Testis (tissue), 3 donors: ENCODE measurements around the gene BMPR1B. TPM values are rescaled to one million over a fixed set of nuclear protein-coding genes. Genes with fewer than 3 reads are reported as not detected.
"Not testable (repeated sequence)": the region's sequence is repeated elsewhere in the genome, so short reads cannot be mapped to it uniquely, and the experiment has no call there.

Experiments used
- DNase-seq: peaks from one replicate; pipeline ENCODE4 v3.0.0-alpha.2; 2019
- H3K27ac ChIP-seq, 2 donors: fragments of 200-600 bp; sonication (generic); one replicate each; pipeline ENCODE4 v1.5.1; 2019
- H3K27me3 ChIP-seq: fragments of 200-600 bp; sonication (generic); one replicate; pipeline ENCODE4 v1.5.1; 2019
- H3K36me3 ChIP-seq: fragments of 200-600 bp; sonication (generic); one replicate; pipeline ENCODE4 v1.5.1; 2017; ENCODE audit warnings: low read depth; ENCODE audit errors: missing control alignments
- H3K4me1 ChIP-seq: fragments of 200-600 bp; sonication (generic); one replicate; pipeline ENCODE4 v1.5.1; 2019
- H3K4me3 ChIP-seq, 2 donors: fragments of 200-600 bp; sonication (generic); one replicate each; pipeline ENCODE4 v1.5.1; 2017 to 2019
- H3K9me3 ChIP-seq: fragments of 200-600 bp; sonication (generic); one replicate; pipeline ENCODE4 v1.5.1; 2017
- POLR2A ChIP-seq: fragments of 450-650 bp; IDR thresholded peaks from one replicate; pipeline ENCODE4 v1.6.1; 2017; ENCODE audit warnings: antibody characterized with exemption, mild to moderate bottlenecking, moderate library complexity
- WGBS, 2 donors: methylation state at CpG; one replicate each; pipeline ENCODE4 v1.1.5; 2018; 5-methylcytosine and 5-hydroxymethylcytosine counted together
- intact Hi-C: fragments of 100-400 bp; cut with DNase I; formaldehyde crosslinking; loops from one replicate; pipeline ENCODE4 v1.15.1; 2023; ENCODE audit warnings: low total_unique reads
- polyA plus RNA-seq: library from polyadenylated mRNA; stranded (reverse); fragments of 350-450 nt; fragmentation: Illumina TruSeq; extraction: RNeasy Lipid Tissue Mini Kit (QIAGEN cat#74804); gene quantifications from one replicate; pipeline ENCODE4 v1.2.3, GENCODE V29; 2014; ENCODE audit warnings: low read depth, low replicate concordance; ENCODE audit not compliant: insufficient read depth
- total RNA-seq, 2 donors: library from RNA; depleted of rRNA; stranded (reverse); fragments of >200 nt; gene quantifications; one replicate each; pipeline ENCODE4 v1.2.3, GENCODE V29; 2016
- TF ChIP-seq, protein P1 (sequence below), 3 experiments: fragments of 450-650 bp in 2 of 3; fragments of 200-600 bp in 1 of 3; sonication (generic) in 1 of 3; IDR thresholded peaks; one replicate each; pipeline ENCODE4 v1.5.1; 2016 to 2019; ENCODE audit warnings: antibody characterized with exemption in 3 of 3, mild to moderate bottlenecking in 2 of 3, moderate library complexity in 1 of 3

The BMPR1B gene
- total and polyA plus RNA-seq, 3 donors from 2014 or later: 7.5 to 13.0 (median 9.1) TPM

- DNase-seq: no peak
- WGBS, 2 donors: 93% methylated on average over 7 of the region's 7 CpGs
- Histone ChIP-seq H3K4me1 (peaks cover 3% of the 10 kb centered on the region), H3K27ac (no peak overlapping the region), H3K9me3 (no peaks in the 10 kb centered on the region), H3K4me3 (no peak overlapping the region), H3K36me3 (no peaks in the 10 kb centered on the region), H3K27me3 (no peaks in the 10 kb centered on the region)
- TF ChIP-seq POLR2A: no peak
- TF ChIP-seq, protein P1, sequence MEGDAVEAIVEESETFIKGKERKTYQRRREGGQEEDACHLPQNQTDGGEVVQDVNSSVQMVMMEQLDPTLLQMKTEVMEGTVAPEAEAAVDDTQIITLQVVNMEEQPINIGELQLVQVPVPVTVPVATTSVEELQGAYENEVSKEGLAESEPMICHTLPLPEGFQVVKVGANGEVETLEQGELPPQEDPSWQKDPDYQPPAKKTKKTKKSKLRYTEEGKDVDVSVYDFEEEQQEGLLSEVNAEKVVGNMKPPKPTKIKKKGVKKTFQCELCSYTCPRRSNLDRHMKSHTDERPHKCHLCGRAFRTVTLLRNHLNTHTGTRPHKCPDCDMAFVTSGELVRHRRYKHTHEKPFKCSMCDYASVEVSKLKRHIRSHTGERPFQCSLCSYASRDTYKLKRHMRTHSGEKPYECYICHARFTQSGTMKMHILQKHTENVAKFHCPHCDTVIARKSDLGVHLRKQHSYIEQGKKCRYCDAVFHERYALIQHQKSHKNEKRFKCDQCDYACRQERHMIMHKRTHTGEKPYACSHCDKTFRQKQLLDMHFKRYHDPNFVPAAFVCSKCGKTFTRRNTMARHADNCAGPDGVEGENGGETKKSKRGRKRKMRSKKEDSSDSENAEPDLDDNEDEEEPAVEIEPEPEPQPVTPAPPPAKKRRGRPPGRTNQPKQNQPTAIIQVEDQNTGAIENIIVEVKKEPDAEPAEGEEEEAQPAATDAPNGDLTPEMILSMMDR (IDR thresholded peaks at IDR 0.05): no peak
- intact Hi-C loops: no loop called here
Measured at GRCh38 chr4:95167805-95168204, 410.1 kb downstream of the BMPR1B start.

- H3K27ac ChIP-seq: peak overlapping the region in 1 of 2 donors; percentile 19
- H3K4me3 ChIP-seq: no peak overlapping the region
- TF ChIP-seq, protein P1 (IDR thresholded peaks at IDR 0.05): no peak
- TF ChIP-seq POLR2A: no peak
- no peaks in the 10 kb centered on the region for H3K9me3 ChIP-seq
- no peaks in the 10 kb centered on the region for H3K27me3 ChIP-seq
- DNase-seq: peak; percentile 39
- H3K36me3 ChIP-seq: no peaks in the 10 kb centered on the region
- intact Hi-C loops: no loop called here
- H3K4me1 ChIP-seq: peaks cover 3% of the 10 kb centered on the region
- WGBS, 2 donors: 76 to 91% methylated on average over 7 of the region's 7 CpGs
Measured at GRCh38 chr4:95170176-95170575, 412.4 kb downstream of the BMPR1B start.

DNA sequence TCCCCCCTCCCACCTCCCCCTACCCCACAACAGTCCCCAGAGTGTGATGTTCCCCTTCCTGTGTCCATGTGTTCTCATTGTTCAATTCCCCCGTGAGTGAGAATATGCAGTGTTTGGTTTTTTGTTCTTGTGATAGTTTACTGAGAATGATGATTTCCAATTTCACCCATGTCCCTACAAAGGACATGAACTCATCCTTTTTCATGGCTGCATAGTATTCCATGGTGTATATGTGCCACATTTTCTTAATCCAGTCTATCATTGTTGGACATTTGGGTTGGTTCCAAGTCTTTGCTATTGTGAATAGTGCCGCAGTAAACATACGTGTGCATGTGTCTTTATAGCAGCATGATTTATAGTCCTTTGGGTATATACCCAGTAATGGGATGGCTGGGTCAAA lies 413.6 kb downstream of the BMPR1B start:
- intact Hi-C loops, H3K9me3 ChIP-seq: not testable (repeated sequence)
- WGBS, 2 donors: 80 to 87% methylated on average over 1 of the region's 3 CpGs

GRCh38 chr4:95178938-95179337 lies 421.2 kb downstream of the BMPR1B start:
- H3K36me3 ChIP-seq: no peaks in the 10 kb centered on the region
- 77 to 82% methylated on average over 2 of the region's 2 CpGs for WGBS, 2 donors

More for the DNA sequence above, 413.6 kb downstream of the BMPR1B start:
- not testable (repeated sequence) for DNase-seq, H3K36me3 ChIP-seq, H3K27me3 ChIP-seq, H3K4me1 ChIP-seq, H3K4me3 ChIP-seq, H3K27ac ChIP-seq

GRCh38 chr4:95180531-95181242 lies 422.9 kb downstream of the BMPR1B start:
- no peak overlapping the region for H3K4me3 ChIP-seq
- H3K27ac ChIP-seq: no peak overlapping the region
- DNase-seq: no peak
- H3K9me3 ChIP-seq: no peaks in the 10 kb centered on the region
- 81 to 92% methylated on average over 10 of the region's 10 CpGs for WGBS, 2 donors
- H3K27me3 ChIP-seq: no peaks in the 10 kb centered on the region
- H3K4me1 ChIP-seq: no peaks in the 10 kb centered on the region
- no peak for TF ChIP-seq POLR2A
- TF ChIP-seq, protein P1 (IDR thresholded peaks at IDR 0.05): no peak
- no peaks in the 10 kb centered on the region for H3K36me3 ChIP-seq
- intact Hi-C loops: no loop called here

More at GRCh38 chr4:95178938-95179337, 421.2 kb downstream of the BMPR1B start:
- no peak overlapping the region for H3K27ac ChIP-seq
- H3K9me3 ChIP-seq: no peaks in the 10 kb centered on the region
- H3K4me1 ChIP-seq: no peaks in the 10 kb centered on the region
- H3K4me3 ChIP-seq: no peak overlapping the region
- intact Hi-C loops: no loop called here
- no peaks in the 10 kb centered on the region for H3K27me3 ChIP-seq
- TF ChIP-seq, protein P1 (IDR thresholded peaks at IDR 0.05): no peak
- no peak for TF ChIP-seq POLR2A
- no peak for DNase-seq
